Naive thymus-derived CD8-positive, alpha-beta T cell (primary cell): ENCODE results near the gene RBKS. TPM values are rescaled to one million over a fixed set of nuclear protein-coding genes. Genes with fewer than 3 reads are reported as not detected.

Experiments used
- ATAC-seq, 2 donors: fragments of 150-1000 bp; cut with Tn5 transposase in 1 of 2; sonication (Bioruptor Pico), chemical (Tn5 transposase) in 1 of 2; 1 replicate in 1 of 2; 2 replicates in 1 of 2; pipeline ENCODE4 v1.10.0; 2021; ENCODE audit warnings: mild to moderate bottlenecking in 2 of 2, moderate library complexity in 2 of 2
- POLR2A ChIA-PET: fragments of 350-600 bp; sonication (Branson Sonifier 250); formaldehyde crosslinking; loops from one replicate; lab custom pipeline; 2021; ENCODE audit warnings: antibody characterized with exemption; lab: Charles Lee
- DNase-seq, 10 donors: peaks; one replicate each; pipeline versions ENCODE4 v3.0.0 to v3.0.0-alpha.2; 2020 to 2022
- H3K27ac Mint-ChIP-seq, 10 donors: one replicate each; pipeline ENCODE4 v1.8.0; 2020 to 2022; ENCODE audit warnings: mild to moderate bottlenecking in 10 of 10, mixed read lengths in 10 of 10, moderate library complexity in 4 of 10, inconsistent platforms in 1 of 10
- H3K27me3 Mint-ChIP-seq, 5 donors: one replicate each; pipeline ENCODE4 v1.8.0; 2021 to 2022; ENCODE audit warnings: mixed read lengths in 5 of 5
- H3K36me3 Mint-ChIP-seq, 3 donors: one replicate each; pipeline ENCODE4 v1.8.0; 2020 to 2022; ENCODE audit warnings: mixed read lengths in 3 of 3, mild to moderate bottlenecking in 2 of 3, inconsistent platforms in 1 of 3
- H3K4me1 Mint-ChIP-seq, 4 donors: one replicate each; pipeline ENCODE4 v1.8.0; 2021 to 2022; ENCODE audit warnings: mixed read lengths in 4 of 4
- H3K4me3 Mint-ChIP-seq, 10 donors: one replicate each; pipeline ENCODE4 v1.8.0; 2020 to 2022; ENCODE audit warnings: mild to moderate bottlenecking in 10 of 10, mixed read lengths in 10 of 10, moderate library complexity in 6 of 10, inconsistent platforms in 1 of 10
- H3K9me3 Mint-ChIP-seq, 9 donors: one replicate each; pipeline ENCODE4 v1.8.0; 2020 to 2022; ENCODE audit warnings: mixed read lengths in 9 of 9, mild to moderate bottlenecking in 3 of 9, inconsistent platforms in 1 of 9, moderate library complexity in 1 of 9
- polyA plus RNA-seq, 3 donors: library from polyadenylated mRNA; unstranded; fragments of 300-500 nt; fragmentation: Illumina TruSeq; gene quantifications; one replicate each; pipeline ENCODE4 v1.2.3, GENCODE V29; 2021
- total RNA-seq, 8 experiments: library from RNA in 2 of 8; stranded (reverse) in 2 of 8; gene quantifications; one replicate each; pipeline ENCODE4 v1.2.3 and lab custom pipeline; 2021 to 2026

RBKS gene
- total and polyA plus RNA-seq, 5 experiments from 2014 or later: 1.5 to 4.8 (median 2.4) TPM

DNA sequence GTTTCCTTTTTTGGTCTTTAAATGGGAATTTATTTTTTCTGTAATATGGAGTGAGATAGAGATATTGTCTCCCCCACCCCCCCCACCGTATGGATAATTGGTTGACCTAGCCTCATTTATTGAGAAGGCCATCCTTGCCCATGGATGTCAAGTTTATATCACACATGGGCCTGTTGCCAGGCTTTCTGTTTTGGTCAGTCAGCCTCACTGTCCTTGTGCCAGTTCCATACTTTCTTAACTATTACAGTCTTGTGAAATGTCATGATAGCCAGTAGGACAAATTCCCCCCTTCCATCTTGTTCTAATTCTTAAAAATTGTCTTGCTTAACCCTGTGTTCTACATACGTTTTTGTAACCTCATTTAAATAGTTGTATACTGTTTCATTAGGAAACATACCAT, 12.8 kb upstream of the RBKS start:
- H3K27ac Mint-ChIP-seq: peak overlapping the region in 1 of 10 donors; percentile 46

DNA sequence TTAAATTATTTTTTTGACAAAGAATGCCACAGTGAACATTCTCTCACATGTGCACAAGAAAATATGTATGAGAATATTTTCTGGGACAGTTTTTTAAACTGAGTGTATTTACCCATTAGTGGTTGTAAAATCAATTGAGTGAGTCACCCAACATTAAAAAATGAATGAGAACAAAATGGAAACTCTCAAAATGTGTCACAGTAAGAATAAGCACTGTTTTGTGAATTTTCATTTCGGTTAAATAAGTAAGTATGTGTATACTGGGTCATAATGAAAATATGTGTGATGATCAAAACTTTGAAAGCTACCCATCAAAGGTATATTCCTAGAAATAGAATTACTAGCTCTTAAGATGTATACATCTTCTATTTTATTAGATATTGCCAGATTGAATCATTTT, 11.9 kb upstream of the RBKS start:
- peaks cover 0 to 78% (median 51%) of the 10 kb centered on the region in 3 donors for H3K36me3 Mint-ChIP-seq
- no peak for ATAC-seq

More for the DNA sequence above, 12.8 kb upstream of the RBKS start:
- POLR2A ChIA-PET: no interaction called here
- H3K9me3 Mint-ChIP-seq: no peaks in the 10 kb centered on the region
- H3K4me1 Mint-ChIP-seq: peaks cover 13 to 40% (median 31%) of the 10 kb centered on the region in 4 donors
- ATAC-seq: no peak
- no peak for DNase-seq
- H3K4me3 Mint-ChIP-seq: no peak overlapping the region
- H3K36me3 Mint-ChIP-seq: peaks cover 0 to 74% (median 51%) of the 10 kb centered on the region in 3 donors
- H3K27me3 Mint-ChIP-seq: no peaks in the 10 kb centered on the region

DNA sequence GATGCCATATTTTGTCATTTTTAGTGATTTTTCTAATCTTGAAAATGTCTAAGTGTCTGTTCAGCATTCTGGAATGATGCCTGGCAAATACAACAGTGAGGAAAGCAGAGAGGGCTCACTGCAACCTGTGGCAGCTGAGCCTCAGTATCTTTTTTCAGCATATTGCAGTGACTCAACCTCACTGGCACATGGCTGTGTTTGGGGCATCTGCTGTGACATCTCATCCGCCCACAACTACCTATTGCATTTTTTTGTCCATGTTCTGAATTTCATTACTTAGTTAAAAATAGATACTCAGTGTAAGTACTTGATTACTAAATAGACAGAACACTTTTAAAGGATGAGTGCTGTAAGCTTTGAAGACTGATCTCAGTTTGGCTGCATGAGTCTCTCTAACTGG, 11.0 kb upstream of the RBKS start:
- no peaks in the 10 kb centered on the region for H3K27me3 Mint-ChIP-seq
- peaks cover 17 to 47% (median 40%) of the 10 kb centered on the region in 4 donors for H3K4me1 Mint-ChIP-seq
- H3K36me3 Mint-ChIP-seq: peaks cover 0 to 81% (median 56%) of the 10 kb centered on the region in 3 donors
- DNase-seq (no peak), ATAC-seq (no peak)
- POLR2A ChIA-PET: no interaction called here
- H3K4me3 Mint-ChIP-seq: no peak overlapping the region
- peak overlapping the region in 1 of 10 donors; percentile 27 for H3K27ac Mint-ChIP-seq
- no peaks in the 10 kb centered on the region for H3K9me3 Mint-ChIP-seq

More for the DNA sequence above, 11.9 kb upstream of the RBKS start:
- Mint-ChIP-seq H3K27ac (no peak overlapping the region), H3K4me3 (no peak overlapping the region), H3K27me3 (no peaks in the 10 kb centered on the region), H3K9me3 (no peaks in the 10 kb centered on the region), H3K4me1 (peaks cover 14 to 43% (median 37%) of the 10 kb centered on the region in 4 donors)
- POLR2A ChIA-PET: no interaction called here
- no peak for DNase-seq

DNA sequence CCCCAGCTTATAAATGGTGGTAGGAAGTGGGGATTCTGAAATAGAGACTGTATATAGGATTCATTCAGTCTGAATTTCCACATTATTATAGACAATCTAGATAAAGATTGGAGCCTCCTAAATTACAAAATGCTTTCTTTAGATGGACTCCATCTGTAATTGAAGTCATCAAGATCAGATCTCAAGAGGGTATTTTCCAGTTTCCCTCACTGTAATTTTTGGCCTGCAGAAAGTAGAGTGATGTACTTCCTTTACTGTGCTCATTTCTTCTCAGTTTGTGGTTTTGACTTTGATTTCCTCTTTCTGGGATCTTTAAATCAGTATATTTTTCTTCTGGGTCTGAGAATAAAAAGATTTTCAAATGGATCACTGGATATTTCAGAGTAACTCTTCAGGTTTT, 7.5 kb upstream of the RBKS start:
- Mint-ChIP-seq H3K27ac (peak overlapping the region in 9 of 10 donors; percentile 25 to 81 (median 63)), H3K9me3 (no peaks in the 10 kb centered on the region), H3K4me1 (peaks cover 22 to 64% (median 48%) of the 10 kb centered on the region in 4 donors), H3K36me3 (peaks cover 0 to 82% (median 57%) of the 10 kb centered on the region in 3 donors), H3K27me3 (no peaks in the 10 kb centered on the region), H3K4me3 (peak overlapping the region in 4 of 10 donors; percentile 19 to 48 (median 21))
- ATAC-seq (peak in 1 of 2 donors; percentile 75), DNase-seq (no peak)
- POLR2A ChIA-PET: no interaction called here

GRCh38 chr2:27893006-27893405, 2.8 kb upstream of the RBKS start:
- peaks cover 35 to 82% (median 68%) of the 10 kb centered on the region in 4 donors for H3K4me1 Mint-ChIP-seq
- no peak for DNase-seq
- POLR2A ChIA-PET: no interaction called here
- no peak for ATAC-seq
- peaks cover 0 to 40% (median 29%) of the 10 kb centered on the region in 3 donors for H3K36me3 Mint-ChIP-seq
- H3K27me3 Mint-ChIP-seq: peaks cover 0 to 6% (median 0%) of the 10 kb centered on the region in 5 donors
- peak overlapping the region in 8 of 10 donors; percentile 53 to 100 (median 99) for H3K27ac Mint-ChIP-seq
- H3K4me3 Mint-ChIP-seq: no peak overlapping the region
- peaks cover 0 to 4% (median 0%) of the 10 kb centered on the region in 9 donors for H3K9me3 Mint-ChIP-seq

- DNase-seq (no peak), ATAC-seq (no peak)
- Mint-ChIP-seq H3K4me1 (peaks cover 27 to 69% (median 56%) of the 10 kb centered on the region in 4 donors), H3K27me3 (peaks cover 0 to 6% (median 0%) of the 10 kb centered on the region in 5 donors), H3K4me3 (peak overlapping the region; percentile 94 to 99 (median 98)), H3K36me3 (peaks cover 0 to 28% (median 21%) of the 10 kb centered on the region in 3 donors), H3K27ac (peak overlapping the region; percentile 98 to 100 (median 100)), H3K9me3 (peaks cover 0 to 4% (median 0%) of the 10 kb centered on the region in 9 donors)
- POLR2A ChIA-PET: interaction anchor here (0.6 kb wide), 1 partner anchor 22 kb away, joined by 3 read pairs; no protein-coding TSS in a partner anchor
Observed at GRCh38 chr2:27891673-27892105, 1.5 kb upstream of the RBKS start.

DNA sequence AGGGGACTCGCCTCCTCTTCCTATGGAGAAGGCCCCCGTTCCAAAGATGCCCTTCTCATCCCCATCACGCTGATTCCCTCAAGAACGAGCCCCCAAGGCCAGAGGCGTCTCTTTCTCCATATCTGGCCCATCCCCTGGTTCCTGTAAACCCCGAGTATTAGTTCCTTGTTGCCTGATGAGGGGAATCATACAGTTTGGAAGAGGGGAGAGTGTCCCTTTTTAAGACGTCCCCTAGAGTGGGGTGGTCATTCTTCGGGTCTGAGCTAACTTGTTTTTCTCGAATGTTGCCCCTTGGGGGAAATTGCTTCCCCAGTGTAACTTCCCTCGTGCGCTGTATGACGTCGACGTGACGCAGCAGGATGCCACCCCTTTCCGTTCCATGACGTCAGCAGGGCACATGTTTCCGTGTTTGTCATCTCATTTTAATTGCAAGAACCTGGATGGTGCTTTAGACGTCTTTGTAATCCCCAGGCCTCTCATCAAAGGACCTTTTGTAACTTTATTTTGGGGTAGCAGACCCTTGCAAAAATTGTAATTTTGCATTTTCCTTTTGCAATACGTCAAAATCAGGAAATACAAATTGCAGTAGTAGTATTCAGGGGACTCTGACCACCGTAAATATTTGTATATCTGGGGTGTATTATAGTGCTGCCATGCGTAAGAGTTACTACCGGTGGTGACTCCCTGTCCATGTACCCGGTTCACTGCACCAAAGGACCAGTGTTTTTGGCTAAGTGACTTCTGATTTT, 911 bp upstream of the RBKS start:
- Mint-ChIP-seq H3K4me1 (peaks cover 25 to 67% (median 50%) of the 10 kb centered on the region in 4 donors), H3K27me3 (peaks cover 0 to 6% (median 0%) of the 10 kb centered on the region in 5 donors), H3K27ac (peak overlapping the region; percentile 98 to 100 (median 100)), H3K4me3 (peak overlapping the region; percentile 94 to 99 (median 98)), H3K36me3 (peaks cover 0 to 22% (median 16%) of the 10 kb centered on the region in 3 donors), H3K9me3 (peaks cover 0 to 4% (median 0%) of the 10 kb centered on the region in 9 donors)
- ATAC-seq (peak; percentile 40 to 65), DNase-seq (peak; percentile 78 to 98 (median 96))
- POLR2A ChIA-PET: interaction anchor here (0.6 to 1.6 kb wide), 2 partner anchors 23 to 119 kb away, joined by 3 to 6 read pairs; no protein-coding TSS in a partner anchor

- peaks cover 0 to 4% (median 0%) of the 10 kb centered on the region in 9 donors for H3K9me3 Mint-ChIP-seq
- H3K27ac Mint-ChIP-seq: peak overlapping the region; percentile 96 to 100 (median 100)
- no peak for DNase-seq
- H3K4me3 Mint-ChIP-seq: peak overlapping the region; percentile 94 to 99 (median 98)
- peaks cover 25 to 60% (median 45%) of the 10 kb centered on the region in 4 donors for H3K4me1 Mint-ChIP-seq
- H3K36me3 Mint-ChIP-seq: peaks cover 0 to 9% (median 4%) of the 10 kb centered on the region in 3 donors
- POLR2A ChIA-PET: interaction anchor here (0.6 to 1.6 kb wide), 2 partner anchors 117 to 1005 kb away, joined by 4 to 6 read pairs; partner anchors contain the start of gene WDR43
- H3K27me3 Mint-ChIP-seq: peaks cover 0 to 6% (median 0%) of the 10 kb centered on the region in 5 donors
- no peak for ATAC-seq
Observed at GRCh38 chr2:27889774-27890145, 427 bp downstream of the RBKS start.

- ATAC-seq: no peak
- H3K4me1 Mint-ChIP-seq: peaks cover 18 to 50% (median 36%) of the 10 kb centered on the region in 4 donors
- H3K27ac Mint-ChIP-seq: peak overlapping the region in 5 of 10 donors; percentile 14 to 98 (median 15)
- H3K9me3 Mint-ChIP-seq: peaks cover 0 to 4% (median 0%) of the 10 kb centered on the region in 9 donors
- H3K36me3 Mint-ChIP-seq: no peaks in the 10 kb centered on the region
- POLR2A ChIA-PET: no interaction called here
- no peak for DNase-seq
- H3K27me3 Mint-ChIP-seq: peaks cover 0 to 6% (median 0%) of the 10 kb centered on the region in 5 donors
- H3K4me3 Mint-ChIP-seq: peak overlapping the region in 3 of 10 donors; percentile 34 to 97 (median 97)
Observed at GRCh38 chr2:27888790-27889189, 1.4 kb downstream of the RBKS start.

DNA sequence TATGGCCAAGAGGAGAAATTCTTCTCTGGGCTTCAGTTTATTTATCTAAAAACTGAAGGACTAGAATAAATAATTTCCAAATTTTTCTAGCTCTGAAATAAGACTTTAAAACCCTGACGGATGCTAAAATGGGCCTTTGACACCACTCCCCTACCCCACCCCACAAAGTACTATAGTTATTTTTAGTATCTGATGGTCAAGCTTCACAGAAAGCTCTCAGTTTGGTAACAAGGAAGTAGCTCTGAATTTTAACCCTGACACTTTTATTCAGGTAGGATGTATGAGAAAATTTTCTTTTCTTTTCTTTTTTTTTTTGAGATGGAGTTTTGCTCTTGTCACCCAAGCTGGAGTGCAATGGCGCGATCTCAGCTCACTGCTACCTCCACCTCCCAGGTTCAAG, 2.4 kb downstream of the RBKS start:
- no peaks in the 10 kb centered on the region for H3K36me3 Mint-ChIP-seq
- H3K9me3 Mint-ChIP-seq: peaks cover 0 to 4% (median 0%) of the 10 kb centered on the region in 9 donors
- no peak for DNase-seq
- POLR2A ChIA-PET: no interaction called here
- H3K27ac Mint-ChIP-seq: peak overlapping the region in 2 of 10 donors; percentile 36 to 39
- no peak overlapping the region for H3K4me3 Mint-ChIP-seq
- peaks cover 0 to 6% (median 0%) of the 10 kb centered on the region in 5 donors for H3K27me3 Mint-ChIP-seq
- no peak for ATAC-seq
- H3K4me1 Mint-ChIP-seq: peaks cover 18 to 43% (median 31%) of the 10 kb centered on the region in 4 donors

DNA sequence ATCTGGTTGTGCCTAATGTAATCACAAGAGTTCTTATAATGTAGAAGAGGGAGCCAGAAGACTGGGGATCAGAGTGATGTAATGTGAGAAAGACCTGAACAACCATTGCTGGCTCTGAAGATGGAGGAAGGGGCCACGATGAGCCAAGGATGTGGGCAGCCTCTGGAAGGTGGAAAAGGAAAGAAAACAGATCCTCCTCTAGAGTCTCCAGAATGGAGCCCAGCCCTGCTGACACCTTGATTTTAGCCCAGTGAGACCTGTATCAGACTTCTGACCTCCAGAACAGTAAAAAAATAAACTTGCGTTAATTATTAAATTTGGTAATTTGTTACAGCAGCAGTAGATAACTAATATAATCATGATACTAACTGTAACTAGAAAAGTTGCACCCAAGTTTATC, 3.1 kb downstream of the RBKS start:
- peak overlapping the region in 3 of 10 donors; percentile 36 to 77 (median 43) for H3K27ac Mint-ChIP-seq

DNA sequence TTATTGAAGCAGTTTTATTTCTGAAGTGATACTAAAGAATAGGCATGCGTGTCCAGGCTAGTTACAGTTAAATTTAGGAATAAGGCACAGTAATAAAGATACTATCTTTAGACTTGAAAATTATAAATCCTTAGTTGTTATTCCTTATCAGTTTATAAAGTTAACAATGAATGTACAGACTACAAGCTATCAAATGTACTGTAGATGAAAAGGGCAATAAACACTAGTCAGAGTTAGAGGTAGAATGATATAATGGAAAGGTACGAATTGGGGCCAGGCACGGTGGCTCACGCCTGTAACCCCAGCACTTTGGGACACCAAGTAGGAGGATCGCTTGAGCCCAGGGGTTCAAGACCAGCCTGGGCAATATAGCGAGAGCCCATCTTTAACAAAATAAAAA, 3.9 kb downstream of the RBKS start:
- Mint-ChIP-seq H3K27me3 (peaks cover 0 to 6% (median 0%) of the 10 kb centered on the region in 5 donors), H3K4me1 (peaks cover 12 to 28% (median 17%) of the 10 kb centered on the region in 4 donors), H3K27ac (peak overlapping the region in 1 of 10 donors; percentile 15), H3K4me3 (no peak overlapping the region), H3K36me3 (peaks cover 0 to 6% (median 0%) of the 10 kb centered on the region in 3 donors), H3K9me3 (peaks cover 0 to 4% (median 0%) of the 10 kb centered on the region in 9 donors)
- DNase-seq (no peak), ATAC-seq (no peak)
- POLR2A ChIA-PET: no interaction called here

More for the DNA sequence above, 3.1 kb downstream of the RBKS start:
- H3K36me3 Mint-ChIP-seq: peaks cover 0 to 3% (median 0%) of the 10 kb centered on the region in 3 donors
- ATAC-seq (no peak), DNase-seq (no peak)
- peaks cover 0 to 4% (median 0%) of the 10 kb centered on the region in 9 donors for H3K9me3 Mint-ChIP-seq
- POLR2A ChIA-PET: no interaction called here
- H3K4me3 Mint-ChIP-seq: peak overlapping the region in 1 of 10 donors; percentile 5
- H3K4me1 Mint-ChIP-seq: peaks cover 16 to 36% (median 25%) of the 10 kb centered on the region in 4 donors
- H3K27me3 Mint-ChIP-seq: peaks cover 0 to 6% (median 0%) of the 10 kb centered on the region in 5 donors
